PFSK-1 (cell line): ENCODE measurements around the gene HIPK1.

Source experiments
- FOXP2 ChIP-seq: optimal IDR thresholded peaks from 2 replicates; pipeline ENCODE3; 2011; ENCODE audit warnings: borderline replicate concordance, control low read depth, inconsistent platforms; ENCODE audit not compliant: insufficient read depth; ENCODE audit errors: extremely low read length, extremely low read depth
- POLR2AphosphoS5 ChIP-seq: IDR thresholded peaks from 2 replicates; pipeline ENCODE4 v1.6.1; 2012; ENCODE audit warnings: low read depth, mild to moderate bottlenecking, control low read depth, low read length, moderate library complexity
- REST ChIP-seq, 2 experiments: IDR thresholded peaks; 2 replicates each; pipeline versions ENCODE4 v1.6.1 to v1.8.0; 2011 to 2012; ENCODE audit warnings: low read depth in 2 of 2, low read length in 2 of 2, control low read depth in 1 of 2, inconsistent platforms in 1 of 2, mild to moderate bottlenecking in 1 of 2, moderate library complexity in 1 of 2; ENCODE audit not compliant: insufficient read depth in 1 of 2
- SIN3A ChIP-seq: IDR thresholded peaks from 2 replicates; pipeline ENCODE4 v1.6.1; 2012; ENCODE audit warnings: mild to moderate bottlenecking, low read length, moderate library complexity, borderline replicate concordance; ENCODE audit not compliant: insufficient read depth
- TAF1 ChIP-seq: IDR thresholded peaks from 2 replicates; pipeline ENCODE4 v1.6.1; 2012; ENCODE audit warnings: low read length, control low read depth, borderline replicate concordance; ENCODE audit not compliant: insufficient read depth

HIPK1 gene

GRCh38 chr1:113977906-113978305 is 48.8 kb downstream of the HIPK1 start:
- TF ChIP-seq POLR2AphosphoS5 (no peak), SIN3A (no peak), FOXP2 (no peak), REST (IDR thresholded peaks at IDR 0.05; ENCODE audit: insufficient read depth in 1 of 2, low read depth in 2 of 2, low read length in 2 of 2) (no peak), TAF1 (no peak)

- no peak for TF ChIP-seq TAF1
- TF ChIP-seq POLR2AphosphoS5: peak; percentile 41; the same call in 1 of the 2 replicates
Observed at GRCh38 chr1:113978863-113979702, 50.0 kb downstream of the HIPK1 start, which contains the start of gene OLFML3. Gene OLFML3 (plus strand): TSS chr1:113979474. CDS start chr1:113979517, 43 bp downstream.

- no peak for TF ChIP-seq SIN3A
Observed at GRCh38 chr1:113980110-113980509, 51.0 kb downstream of the HIPK1 start.

- TF ChIP-seq FOXP2 (peak; percentile 90), REST (IDR thresholded peaks at IDR 0.05; ENCODE audit: insufficient read depth in 1 of 2, low read depth in 2 of 2, low read length in 2 of 2) (0 out of 4 replicates have a peak, but pooled peaks have one; percentile 9 to 20), SIN3A (no peak), POLR2AphosphoS5 (no peak)
Observed at GRCh38 chr1:113981962-113982931, 53.1 kb downstream of the HIPK1 start.

GRCh38 chr1:113982949-113983348 is 53.8 kb downstream of the HIPK1 start:
- TF ChIP-seq REST (IDR thresholded peaks at IDR 0.05; ENCODE audit: insufficient read depth in 1 of 2, low read depth in 2 of 2, low read length in 2 of 2) (no peak), POLR2AphosphoS5 (no peak), TAF1 (no peak), SIN3A (no peak), FOXP2 (no peak)

- TF ChIP-seq FOXP2: no peak
- no peak for TF ChIP-seq REST (IDR thresholded peaks at IDR 0.05; ENCODE audit: insufficient read depth in 1 of 2, low read depth in 2 of 2, low read length in 2 of 2)
- TF ChIP-seq POLR2AphosphoS5: no peak
- TF ChIP-seq SIN3A: no peak
- no peak for TF ChIP-seq TAF1
Observed at GRCh38 chr1:113983391-113983790, 54.3 kb downstream of the HIPK1 start.
